GM21381 (cell line): ENCODE data around the gene IL3RA.
A peak's percentile ranks its signal among the peaks of the same experiment; 100 is the strongest.
"Not testable (repeated sequence)": the region's sequence is repeated elsewhere in the genome, so short reads cannot be mapped to it uniquely, and the experiment has no call there.

Experiments used
- ATAC-seq: cut with Tn5 transposase; IDR thresholded peaks from one replicate; pipeline ENCODE4 v1.9.1; 2021; ENCODE audit warnings: mild to moderate bottlenecking, moderate library complexity; ENCODE audit not compliant: unreplicated experiment

The IL3RA gene

DNA sequence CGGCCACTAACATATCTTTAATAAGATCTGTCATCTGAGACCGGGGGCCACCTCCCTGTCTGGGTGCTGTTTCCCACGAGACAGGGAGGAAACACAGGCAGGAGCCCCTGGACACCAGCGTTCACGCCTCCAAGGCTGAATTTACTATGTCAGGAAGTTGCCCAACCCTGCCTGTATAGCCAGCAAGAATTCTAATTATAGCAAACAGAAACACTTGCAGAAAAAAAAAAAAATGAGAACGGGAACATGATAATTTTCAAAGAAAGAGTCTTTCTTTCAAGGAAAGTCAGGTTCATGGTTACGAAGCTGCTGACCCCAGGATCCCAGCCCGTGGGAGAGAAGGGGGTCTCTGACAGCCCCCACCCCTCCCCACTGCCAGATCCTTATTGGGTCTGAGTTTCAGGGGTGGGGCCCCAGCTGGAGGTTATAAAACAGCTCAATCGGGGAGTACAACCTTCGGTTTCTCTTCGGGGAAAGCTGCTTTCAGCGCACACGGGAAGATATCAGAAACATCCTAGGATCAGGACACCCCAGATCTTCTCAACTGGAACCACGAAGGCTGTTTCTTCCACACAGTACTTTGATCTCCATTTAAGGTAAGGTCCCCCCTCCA is at the start of gene IL3RA:
IL3RA (plus strand) TSS at position 455 of the 613 bp plus-strand sequence. CDS start 4,981 bp downstream, outside the sequence.
- ATAC-seq: peak; percentile 64

GRCh38 chrX:1289535-1289934 is 47.0 kb upstream of the IL3RA start:
- no peak for ATAC-seq

DNA sequence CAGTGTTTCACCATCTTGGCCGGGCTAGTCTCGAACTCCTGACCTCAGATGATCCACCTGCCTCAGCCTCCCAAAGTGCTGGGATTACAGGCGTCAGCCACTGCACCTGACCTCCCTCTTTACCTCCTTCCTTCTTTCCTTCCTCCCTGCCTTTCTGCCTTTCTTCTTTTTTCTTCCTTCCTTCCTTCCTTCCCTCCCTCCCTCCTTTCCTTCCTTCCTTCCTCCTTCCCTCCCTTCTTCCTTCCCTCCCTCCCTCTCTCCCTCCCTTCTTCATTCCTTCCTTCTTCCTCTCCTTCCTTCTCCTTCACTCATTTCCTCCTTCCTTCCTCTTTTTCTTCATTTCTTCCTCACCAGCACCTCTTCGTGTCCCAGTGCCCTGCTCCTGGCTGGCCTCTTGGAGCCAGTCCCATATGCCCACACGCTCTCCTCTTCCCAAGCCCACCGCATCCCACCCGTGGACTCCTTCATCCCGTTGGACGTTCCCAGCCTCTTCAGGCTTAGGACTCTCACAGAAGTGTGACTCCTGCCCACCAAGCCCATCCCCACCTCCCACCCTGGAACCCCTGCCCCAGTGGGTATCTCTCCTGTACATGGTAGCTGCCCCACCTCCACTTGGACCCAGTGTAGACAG is 45.4 kb upstream of the IL3RA start:
- no peak for ATAC-seq

GRCh38 chrX:1292575-1293290 is 43.9 kb upstream of the IL3RA start:
- no peak for ATAC-seq

DNA sequence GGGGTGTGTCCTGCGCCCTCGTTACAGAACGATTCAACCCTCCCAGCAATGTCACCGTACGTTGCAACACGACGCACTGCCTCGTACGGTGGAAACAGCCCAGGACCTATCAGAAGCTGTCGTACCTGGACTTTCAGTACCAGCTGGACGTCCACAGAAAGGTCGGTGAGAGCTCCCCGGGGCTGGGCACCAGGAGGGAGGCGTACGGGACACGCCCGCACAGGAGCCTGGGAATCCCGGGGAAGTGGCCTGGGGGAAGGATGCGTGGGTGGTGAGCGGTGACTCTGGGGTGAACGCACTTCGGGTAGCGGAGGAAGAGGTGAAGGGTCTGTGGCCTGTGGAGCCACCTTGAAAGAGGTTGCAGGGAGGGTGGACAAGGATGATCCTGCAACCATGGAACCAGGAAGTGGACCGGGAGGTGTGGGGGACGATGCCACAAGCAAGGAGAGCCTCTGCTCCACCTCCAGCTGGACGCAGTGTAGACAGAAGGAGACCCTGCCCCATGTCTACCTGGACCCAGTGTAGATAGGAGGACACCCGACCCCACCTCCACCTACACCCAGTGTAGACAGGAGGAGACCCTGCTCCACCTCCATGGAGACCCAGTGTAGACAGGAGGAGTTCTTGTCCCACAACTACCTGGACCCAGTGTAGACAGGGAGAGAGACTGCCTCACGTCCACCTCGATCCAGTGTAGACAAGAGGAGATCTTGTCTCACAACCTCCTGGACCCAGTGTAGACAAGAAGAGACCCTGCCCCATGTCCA is 42.1 kb upstream of the IL3RA start:
- no peak for ATAC-seq

DNA sequence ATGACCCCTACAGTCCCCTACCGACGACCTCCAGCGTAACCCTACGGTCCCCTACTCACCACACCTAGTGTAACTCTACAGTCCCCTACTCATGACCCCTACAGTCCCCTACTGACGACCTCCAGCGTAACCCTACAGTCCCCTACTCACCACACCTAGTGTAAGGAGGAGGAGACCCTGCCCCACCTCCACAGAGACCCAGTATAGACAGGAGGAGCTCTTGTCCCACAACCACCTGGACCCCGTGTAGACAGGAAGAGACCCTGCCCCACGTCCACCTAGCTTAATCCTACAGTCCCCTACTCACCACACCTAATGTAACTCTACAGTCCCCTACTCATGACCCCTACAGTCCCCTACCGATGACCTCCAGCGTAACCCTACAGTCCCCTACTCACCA is 41.0 kb upstream of the IL3RA start:
- ATAC-seq: no peak

- ATAC-seq: not testable (repeated sequence)
Observed at GRCh38 chrX:1297591-1297990, 39.0 kb upstream of the IL3RA start.

- no peak for ATAC-seq
Observed at GRCh38 chrX:1300449-1300848, 36.1 kb upstream of the IL3RA start.

DNA sequence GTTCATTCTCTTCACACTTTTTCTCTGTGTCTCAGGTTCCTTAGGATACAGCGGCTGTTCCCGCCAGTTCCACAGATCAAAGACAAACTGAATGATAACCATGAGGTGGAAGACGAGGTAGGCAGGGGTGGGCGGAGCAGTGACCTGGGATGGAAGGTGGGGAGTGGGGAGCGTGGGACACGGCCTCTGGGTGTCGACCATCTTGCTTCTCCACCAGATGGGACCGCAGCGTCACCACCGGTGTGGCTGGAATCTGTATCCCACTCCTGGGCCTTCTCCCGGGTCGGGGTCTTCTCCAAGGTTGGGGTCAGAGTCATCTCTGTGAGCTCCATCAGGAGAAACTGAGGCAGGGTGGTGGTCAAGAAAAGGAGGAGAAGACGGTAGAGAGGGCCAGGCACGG is 31.2 kb upstream of the IL3RA start:
- no peak for ATAC-seq

GRCh38 chrX:1306909-1307625 is 29.5 kb upstream of the IL3RA start:
- ATAC-seq: no peak

GRCh38 chrX:1307626-1308340 is 28.8 kb upstream of the IL3RA start:
- ATAC-seq: no peak

- no peak for ATAC-seq
Observed at GRCh38 chrX:1308476-1308875, 28.1 kb upstream of the IL3RA start.

GRCh38 chrX:1308917-1309316 is 27.7 kb upstream of the IL3RA start:
- ATAC-seq: not testable (repeated sequence)

DNA sequence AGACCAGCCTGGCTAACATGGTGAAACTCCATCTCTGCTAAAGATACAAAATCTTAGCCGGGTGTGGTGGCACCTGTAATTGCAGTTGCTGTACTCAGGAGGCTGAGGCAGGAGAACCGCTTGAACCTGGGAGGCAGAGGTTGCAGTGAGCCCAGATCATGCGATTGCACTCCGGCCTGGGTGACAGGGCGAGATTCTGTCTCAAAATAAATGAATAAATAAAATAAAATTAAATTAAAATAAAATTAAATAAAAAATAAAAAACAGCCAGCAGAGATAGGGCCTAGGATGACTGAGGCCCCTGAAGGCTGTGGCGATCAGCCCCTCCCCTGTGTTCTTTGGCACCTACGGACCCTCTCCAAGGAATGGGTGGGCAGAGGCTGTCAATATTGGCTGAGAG is 22.8 kb upstream of the IL3RA start:
- ATAC-seq: no peak

GRCh38 chrX:1316527-1316926 is 20.1 kb upstream of the IL3RA start:
- no peak for ATAC-seq

DNA sequence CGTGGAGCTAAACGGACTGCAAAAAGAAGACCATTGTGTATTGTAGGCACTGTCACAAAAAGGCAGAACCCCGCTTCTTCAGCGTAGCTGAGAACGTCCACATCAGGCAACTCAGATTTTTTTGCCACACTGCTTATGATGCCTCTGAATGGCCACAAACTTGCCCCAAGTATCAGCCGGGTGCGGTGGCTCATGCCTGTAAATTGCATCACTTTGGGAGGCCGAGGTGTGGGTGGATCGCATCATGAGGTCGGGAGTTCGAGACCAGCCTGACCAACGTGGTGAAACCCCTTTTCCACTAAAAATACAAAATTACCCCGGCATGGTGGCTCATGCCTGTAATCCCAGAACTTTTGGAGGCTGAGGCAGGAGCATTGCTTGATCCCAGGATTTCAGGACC is 14.9 kb upstream of the IL3RA start:
- ATAC-seq: no peak

GRCh38 chrX:1322393-1322792 is 14.2 kb upstream of the IL3RA start:
- no peak for ATAC-seq

DNA sequence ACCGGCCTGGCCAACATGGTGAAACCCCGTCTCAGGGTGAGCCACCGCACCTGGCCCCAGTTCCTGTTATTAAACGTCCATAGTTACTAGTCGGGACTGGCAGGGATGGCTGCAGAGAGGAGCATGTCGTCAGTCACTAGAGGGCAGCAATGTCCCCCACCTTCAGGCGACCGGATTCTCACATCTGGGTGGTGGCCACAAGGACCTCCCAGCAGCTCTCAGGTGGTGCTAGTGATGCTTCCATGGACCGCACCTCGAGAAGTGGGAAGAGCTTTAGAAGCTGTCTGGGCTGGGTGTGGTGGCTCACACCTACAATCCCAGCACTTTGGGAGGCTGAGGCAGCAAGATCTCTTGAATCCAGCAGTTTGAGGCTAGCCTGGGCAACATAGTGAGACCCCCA is 13.3 kb upstream of the IL3RA start:
- ATAC-seq: peak; percentile 79

DNA sequence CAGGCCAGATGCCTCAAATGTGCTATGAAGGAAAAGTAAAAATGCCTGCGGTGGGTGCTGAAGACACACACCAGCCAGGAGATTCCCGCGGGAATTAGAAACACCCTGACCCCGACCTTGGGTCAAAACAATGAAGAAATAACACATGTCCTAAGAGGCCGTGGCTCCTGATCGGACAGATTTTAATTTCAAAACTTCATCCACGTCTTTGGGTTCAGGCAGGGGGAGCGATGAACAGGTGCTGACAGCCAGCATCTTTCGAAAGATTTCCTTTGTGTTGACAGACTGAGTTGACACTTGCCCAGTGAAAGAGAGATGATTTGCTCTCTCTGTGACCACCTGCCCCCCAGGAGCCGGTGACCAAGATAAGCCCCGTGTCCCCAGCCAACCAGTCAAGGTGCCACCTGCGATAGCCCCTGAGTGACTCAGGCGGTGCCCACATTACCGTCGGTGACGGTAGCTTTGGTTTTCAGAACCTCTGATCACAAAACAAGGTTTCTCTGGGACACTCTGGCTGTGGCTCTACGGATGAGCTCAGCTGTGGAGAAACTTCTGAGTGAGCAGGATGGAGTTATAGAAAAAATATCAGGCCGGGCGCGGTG is 11.0 kb upstream of the IL3RA start:
- no peak for ATAC-seq
